Measurements from ENCODE around the gene ARHGEF7. TPM values are rescaled to one million over a fixed set of nuclear protein-coding genes. Genes with fewer than 3 reads are reported as not detected.
"Not testable (repeated sequence)": the region's sequence is repeated elsewhere in the genome, so short reads cannot be mapped to it uniquely, and the experiment has no call there.

ARHGEF7 gene
- total RNA-seq, 1 donor from 2014 or later: 57.5 TPM

DNA sequence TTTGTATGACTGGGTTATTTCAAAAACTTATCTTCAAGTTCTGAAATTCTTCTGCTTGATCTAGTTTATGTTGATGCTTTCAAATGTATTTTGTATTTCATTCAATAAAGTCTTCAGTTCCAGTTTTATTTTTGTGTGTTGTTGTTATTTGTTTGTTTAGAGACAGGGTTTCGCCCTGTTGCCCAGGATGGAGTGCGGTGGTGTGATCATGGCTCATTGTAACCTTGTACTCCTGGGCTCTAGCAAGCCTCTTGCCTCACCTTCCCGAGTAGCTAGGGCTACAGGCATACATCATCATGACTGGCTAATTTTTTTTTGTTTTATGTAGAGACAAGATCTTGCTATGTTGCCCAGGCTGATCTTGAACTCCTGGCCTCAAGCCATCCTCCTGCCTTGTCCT, 40.3 kb upstream of the ARHGEF7 start:
- Histone ChIP-seq H3K4me3 (no peak overlapping the region), H3K27me3 (no peaks in the 10 kb centered on the region), H3K4me1 (no peaks in the 10 kb centered on the region), H3K9me3 (peaks cover 6% of the 10 kb centered on the region), H3K36me3 (no peaks in the 10 kb centered on the region), H3K27ac (no peak overlapping the region)
- DNase-seq (ENCODE audit: extremely low spot score in 2 of 2): no peak
- TF ChIP-seq, protein P1, sequence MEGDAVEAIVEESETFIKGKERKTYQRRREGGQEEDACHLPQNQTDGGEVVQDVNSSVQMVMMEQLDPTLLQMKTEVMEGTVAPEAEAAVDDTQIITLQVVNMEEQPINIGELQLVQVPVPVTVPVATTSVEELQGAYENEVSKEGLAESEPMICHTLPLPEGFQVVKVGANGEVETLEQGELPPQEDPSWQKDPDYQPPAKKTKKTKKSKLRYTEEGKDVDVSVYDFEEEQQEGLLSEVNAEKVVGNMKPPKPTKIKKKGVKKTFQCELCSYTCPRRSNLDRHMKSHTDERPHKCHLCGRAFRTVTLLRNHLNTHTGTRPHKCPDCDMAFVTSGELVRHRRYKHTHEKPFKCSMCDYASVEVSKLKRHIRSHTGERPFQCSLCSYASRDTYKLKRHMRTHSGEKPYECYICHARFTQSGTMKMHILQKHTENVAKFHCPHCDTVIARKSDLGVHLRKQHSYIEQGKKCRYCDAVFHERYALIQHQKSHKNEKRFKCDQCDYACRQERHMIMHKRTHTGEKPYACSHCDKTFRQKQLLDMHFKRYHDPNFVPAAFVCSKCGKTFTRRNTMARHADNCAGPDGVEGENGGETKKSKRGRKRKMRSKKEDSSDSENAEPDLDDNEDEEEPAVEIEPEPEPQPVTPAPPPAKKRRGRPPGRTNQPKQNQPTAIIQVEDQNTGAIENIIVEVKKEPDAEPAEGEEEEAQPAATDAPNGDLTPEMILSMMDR (IDR thresholded peaks at IDR 0.05): no peak
- TF ChIP-seq POLR2A (IDR thresholded peaks at IDR 0.05) (no peak), POLR2AphosphoS5 (IDR thresholded peaks at IDR 0.05; ENCODE audit: insufficient read depth in 1 of 2, low read depth in 1 of 2) (no peak)
- intact Hi-C loops (cut with DNase I): no loop called here

- Histone ChIP-seq H3K4me1 (no peaks in the 10 kb centered on the region), H3K9me3 (peaks cover 6% of the 10 kb centered on the region), H3K36me3 (no peaks in the 10 kb centered on the region), H3K27me3 (no peaks in the 10 kb centered on the region), H3K4me3 (no peak overlapping the region), H3K27ac (no peak overlapping the region)
- no peak for DNase-seq (ENCODE audit: extremely low spot score in 2 of 2)
- intact Hi-C loops (cut with DNase I): no loop called here
- no peak for TF ChIP-seq POLR2AphosphoS5 (IDR thresholded peaks at IDR 0.05; ENCODE audit: insufficient read depth in 1 of 2, low read depth in 1 of 2)
- TF ChIP-seq, protein P1 (IDR thresholded peaks at IDR 0.05): no peak
- no peak for TF ChIP-seq POLR2A (IDR thresholded peaks at IDR 0.05)
These were observed 38.7 kb upstream of the ARHGEF7 start for GRCh38 chr13:111076155-111077013.

DNA sequence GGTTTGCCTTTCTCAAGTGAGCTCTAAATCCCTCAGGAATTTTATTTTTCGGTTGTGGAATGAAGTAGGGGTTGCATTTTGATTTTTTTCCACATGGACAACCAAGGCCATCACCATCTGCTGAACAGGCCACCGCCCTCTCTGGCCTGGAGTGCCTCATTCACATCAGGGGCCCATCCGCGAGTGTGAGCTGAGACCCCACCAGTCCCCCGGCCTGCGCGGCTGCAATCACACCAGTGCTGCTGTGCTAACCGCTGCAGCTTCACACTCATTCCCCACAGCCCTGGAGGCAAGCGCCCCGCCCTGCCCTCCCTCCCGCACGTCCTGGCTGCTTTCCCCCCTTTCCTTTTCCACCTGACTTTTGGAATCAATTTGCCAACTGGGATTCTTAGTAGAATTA, 35.7 kb upstream of the ARHGEF7 start:
- intact Hi-C loops (cut with DNase I): no loop called here
- no peaks in the 10 kb centered on the region for H3K9me3 ChIP-seq
- no peaks in the 10 kb centered on the region for H3K36me3 ChIP-seq
- DNase-seq (ENCODE audit: extremely low spot score in 2 of 2): peak in 1 of 2 donors; percentile 54
- TF ChIP-seq POLR2A (IDR thresholded peaks at IDR 0.05) (no peak), POLR2AphosphoS5 (IDR thresholded peaks at IDR 0.05; ENCODE audit: insufficient read depth in 1 of 2, low read depth in 1 of 2) (no peak)
- TF ChIP-seq, protein P1 (IDR thresholded peaks at IDR 0.05): no peak
- no peak overlapping the region for H3K4me3 ChIP-seq
- H3K27ac ChIP-seq: no peak overlapping the region
- H3K4me1 ChIP-seq: no peaks in the 10 kb centered on the region
- H3K27me3 ChIP-seq: no peaks in the 10 kb centered on the region

DNA sequence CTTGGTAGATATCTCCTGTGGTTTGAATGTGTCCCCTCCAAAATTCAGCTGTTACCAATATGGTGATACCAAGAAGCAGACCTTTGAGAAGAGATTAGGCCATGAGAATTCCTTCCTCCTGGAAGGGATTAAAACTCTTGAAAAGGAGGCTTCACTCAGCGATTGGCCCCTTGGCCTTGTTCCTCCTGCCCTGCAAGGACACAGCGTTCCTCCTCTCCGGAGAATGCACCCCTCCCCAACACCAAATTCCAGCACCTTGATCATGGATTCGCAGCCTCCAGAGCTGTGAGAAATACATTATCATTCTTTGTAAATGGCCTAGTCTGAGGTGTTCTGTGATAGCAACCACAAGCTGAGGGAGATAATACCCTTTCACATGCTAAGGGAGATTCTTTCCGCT, 34.5 kb upstream of the ARHGEF7 start:
- H3K27ac ChIP-seq: no peak overlapping the region
- TF ChIP-seq POLR2AphosphoS5 (IDR thresholded peaks at IDR 0.05; ENCODE audit: insufficient read depth in 1 of 2, low read depth in 1 of 2) (no peak), POLR2A (IDR thresholded peaks at IDR 0.05) (no peak)
- TF ChIP-seq, protein P1 (IDR thresholded peaks at IDR 0.05): no peak
- H3K36me3 ChIP-seq: no peaks in the 10 kb centered on the region
- no peaks in the 10 kb centered on the region for H3K27me3 ChIP-seq
- intact Hi-C loops (cut with DNase I): no loop called here
- DNase-seq (ENCODE audit: extremely low spot score in 2 of 2): no peak
- H3K4me1 ChIP-seq: no peaks in the 10 kb centered on the region
- no peak overlapping the region for H3K4me3 ChIP-seq
- no peaks in the 10 kb centered on the region for H3K9me3 ChIP-seq

DNA sequence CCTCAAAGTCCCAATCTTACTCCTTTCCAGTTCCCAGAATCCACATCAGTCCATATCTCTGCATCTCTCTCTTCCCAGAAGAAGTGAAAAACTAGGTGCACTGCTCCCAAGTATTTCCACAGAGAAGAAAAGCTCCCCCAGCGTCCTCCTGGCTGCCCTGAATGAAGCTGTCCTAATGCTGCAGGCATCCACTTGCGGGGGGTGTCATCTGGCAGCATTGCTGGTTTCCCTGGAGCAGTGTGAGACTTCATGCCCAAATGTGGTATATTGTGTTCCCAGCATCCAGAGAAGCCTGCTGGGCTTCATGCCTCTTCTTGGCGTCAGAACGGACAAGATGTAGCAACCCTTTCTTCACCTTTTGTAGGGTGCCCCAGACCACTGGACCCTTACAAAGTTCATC, 32.9 kb upstream of the ARHGEF7 start:
- Histone ChIP-seq H3K4me3 (no peak overlapping the region), H3K36me3 (no peaks in the 10 kb centered on the region), H3K27me3 (no peaks in the 10 kb centered on the region), H3K27ac (no peak overlapping the region), H3K9me3 (no peaks in the 10 kb centered on the region), H3K4me1 (no peaks in the 10 kb centered on the region)
- no peak for DNase-seq (ENCODE audit: extremely low spot score in 2 of 2)
- TF ChIP-seq POLR2A (IDR thresholded peaks at IDR 0.05) (no peak), POLR2AphosphoS5 (IDR thresholded peaks at IDR 0.05; ENCODE audit: insufficient read depth in 1 of 2, low read depth in 1 of 2) (no peak)
- TF ChIP-seq, protein P1 (IDR thresholded peaks at IDR 0.05): no peak
- intact Hi-C loops (cut with DNase I): no loop called here

DNA sequence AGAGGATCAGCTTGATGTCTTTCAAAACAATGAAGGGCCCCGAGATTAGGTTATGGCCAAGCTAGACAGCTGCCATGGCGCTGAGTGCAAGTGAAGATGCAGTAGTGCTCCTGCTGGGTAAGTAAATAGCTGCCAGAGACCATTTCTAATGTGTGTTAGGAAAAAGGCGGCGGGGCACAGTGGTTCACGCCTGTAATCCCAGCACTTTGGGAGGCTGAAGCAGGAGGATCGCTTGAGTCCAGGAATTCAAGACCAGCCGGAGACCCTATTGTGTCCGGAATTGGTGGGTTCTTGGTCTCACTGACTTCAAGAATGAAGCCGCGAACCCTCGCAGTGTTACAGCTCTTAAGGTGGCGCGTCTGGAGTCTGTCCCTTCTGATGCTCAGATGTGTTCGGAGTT, 32.3 kb upstream of the ARHGEF7 start:
- intact Hi-C loops (cut with DNase I); DNase-seq (ENCODE audit: extremely low spot score in 2 of 2); H3K9me3 ChIP-seq; H3K27me3 ChIP-seq; H3K36me3 ChIP-seq; H3K4me3 ChIP-seq; H3K27ac ChIP-seq; H3K4me1 ChIP-seq: not testable (repeated sequence)

DNA sequence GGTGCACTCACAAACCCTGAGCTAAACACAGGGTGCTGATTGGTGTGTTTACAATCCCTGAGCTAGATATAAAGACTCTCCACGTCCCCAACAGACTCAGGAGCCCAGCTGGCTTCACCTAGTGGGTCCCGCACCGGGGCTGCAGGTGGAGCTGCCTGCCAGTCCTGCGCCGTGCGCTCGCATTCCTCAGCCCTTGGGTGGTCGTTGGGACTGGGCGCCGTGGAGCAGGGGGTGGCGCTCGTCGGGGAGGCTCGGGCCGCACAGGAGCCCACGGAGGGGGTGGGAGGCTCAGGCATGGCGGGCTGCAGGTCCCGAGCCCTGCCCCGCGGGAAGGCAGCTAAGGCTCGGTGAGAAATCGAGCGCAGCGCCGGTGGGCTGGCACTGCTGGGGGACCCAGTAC, 31.4 kb upstream of the ARHGEF7 start:
- H3K36me3 ChIP-seq; H3K9me3 ChIP-seq; H3K4me1 ChIP-seq; intact Hi-C loops (cut with DNase I); H3K27me3 ChIP-seq; H3K27ac ChIP-seq; DNase-seq (ENCODE audit: extremely low spot score in 2 of 2); H3K4me3 ChIP-seq: not testable (repeated sequence)

Data from vagina (tissue), 2 donors.